Epithelial cell of proximal tubule (primary cell): Measurements from ENCODE around the gene NCKAP5. TPM values are rescaled to one million over a fixed set of nuclear protein-coding genes. Genes with fewer than 3 reads are reported as not detected.

Experiments
- DNase-seq: peaks from one replicate; pipeline ENCODE4 v3.0.0-alpha.2; 2011; ENCODE audit warnings: low read depth
- H3K4me3 ChIP-seq: 2 replicates; pipeline ENCODE4 v1.5.1; 2011; ENCODE audit warnings: low read depth, mild to moderate bottlenecking, low read length
- total RNA-seq: library from RNA; depleted of rRNA; stranded (reverse); fragments of >200 nt; gene quantifications from 2 replicates; pipeline ENCODE4 v1.2.3, GENCODE V29; 2015
- TF ChIP-seq, protein P1 (sequence below): conservative IDR thresholded peaks from 2 replicates; pipeline ENCODE4 v1.5.1; 2012; ENCODE audit warnings: low read depth, mild to moderate bottlenecking, low read length

NCKAP5 gene
- total RNA-seq, 1 donor from 2014 or later: 0.69 TPM

GRCh38 chr2:133123393-133123792 lies 444.9 kb downstream of the NCKAP5 start:
- TF ChIP-seq, protein P1, sequence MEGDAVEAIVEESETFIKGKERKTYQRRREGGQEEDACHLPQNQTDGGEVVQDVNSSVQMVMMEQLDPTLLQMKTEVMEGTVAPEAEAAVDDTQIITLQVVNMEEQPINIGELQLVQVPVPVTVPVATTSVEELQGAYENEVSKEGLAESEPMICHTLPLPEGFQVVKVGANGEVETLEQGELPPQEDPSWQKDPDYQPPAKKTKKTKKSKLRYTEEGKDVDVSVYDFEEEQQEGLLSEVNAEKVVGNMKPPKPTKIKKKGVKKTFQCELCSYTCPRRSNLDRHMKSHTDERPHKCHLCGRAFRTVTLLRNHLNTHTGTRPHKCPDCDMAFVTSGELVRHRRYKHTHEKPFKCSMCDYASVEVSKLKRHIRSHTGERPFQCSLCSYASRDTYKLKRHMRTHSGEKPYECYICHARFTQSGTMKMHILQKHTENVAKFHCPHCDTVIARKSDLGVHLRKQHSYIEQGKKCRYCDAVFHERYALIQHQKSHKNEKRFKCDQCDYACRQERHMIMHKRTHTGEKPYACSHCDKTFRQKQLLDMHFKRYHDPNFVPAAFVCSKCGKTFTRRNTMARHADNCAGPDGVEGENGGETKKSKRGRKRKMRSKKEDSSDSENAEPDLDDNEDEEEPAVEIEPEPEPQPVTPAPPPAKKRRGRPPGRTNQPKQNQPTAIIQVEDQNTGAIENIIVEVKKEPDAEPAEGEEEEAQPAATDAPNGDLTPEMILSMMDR: no peak
- no peak for DNase-seq
- no peak overlapping the region for H3K4me3 ChIP-seq

DNA sequence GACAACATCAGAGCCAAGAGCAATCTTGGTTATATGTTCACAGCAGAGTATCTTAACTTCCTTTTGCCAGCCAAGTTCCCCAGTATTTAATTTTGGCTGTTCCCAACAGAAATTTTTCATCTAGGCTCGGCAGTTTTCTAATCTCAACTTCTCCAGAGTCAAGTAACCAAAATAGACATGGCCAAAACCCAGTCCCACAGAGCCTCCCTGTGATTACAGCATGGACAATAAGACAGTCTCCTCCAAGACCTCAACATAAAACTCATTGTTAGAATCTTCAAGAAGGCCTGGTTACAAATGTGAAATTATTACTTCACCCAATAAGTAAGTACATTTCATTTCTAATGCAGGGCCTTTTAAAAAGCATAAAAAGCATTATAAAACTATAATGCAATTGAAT lies 445.7 kb downstream of the NCKAP5 start:
- no peak overlapping the region for H3K4me3 ChIP-seq
- no peak for DNase-seq
- TF ChIP-seq, protein P1: no peak

DNA sequence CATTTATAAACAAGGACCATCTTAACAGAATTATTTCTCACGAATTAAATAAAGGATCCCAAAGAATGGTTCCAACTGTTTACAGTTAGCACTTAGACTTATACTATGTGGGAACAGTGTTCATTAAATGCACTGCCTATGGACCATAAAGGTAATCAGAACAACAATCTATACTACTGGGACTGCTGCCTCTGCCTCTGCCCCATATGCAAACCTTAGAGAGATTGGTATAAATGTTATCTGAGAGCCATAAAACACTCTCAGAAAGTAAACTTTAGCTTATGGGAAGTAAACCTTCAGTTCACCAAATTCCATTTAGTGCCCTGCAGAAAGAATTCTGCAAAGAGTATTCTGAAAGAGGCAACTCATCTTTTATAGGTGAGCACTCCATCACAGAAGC lies 448.0 kb downstream of the NCKAP5 start:
- DNase-seq: no peak
- H3K4me3 ChIP-seq: no peak overlapping the region
- TF ChIP-seq, protein P1: no peak

- DNase-seq: no peak
- H3K4me3 ChIP-seq: no peak overlapping the region
- TF ChIP-seq, protein P1: no peak
Measured at GRCh38 chr2:133110201-133110600, 458.1 kb downstream of the NCKAP5 start.

GRCh38 chr2:133109772-133110171 lies 458.5 kb downstream of the NCKAP5 start:
- TF ChIP-seq, protein P1: no peak
- peak; percentile 48 for DNase-seq
- H3K4me3 ChIP-seq: no peak overlapping the region

GRCh38 chr2:133107058-133107815 lies 461.0 kb downstream of the NCKAP5 start:
- TF ChIP-seq, protein P1: no peak
- H3K4me3 ChIP-seq: no peak overlapping the region
- no peak for DNase-seq

- no peak overlapping the region for H3K4me3 ChIP-seq
- TF ChIP-seq, protein P1: no peak
- no peak for DNase-seq
Measured at GRCh38 chr2:133104871-133105270, 463.4 kb downstream of the NCKAP5 start.
